GM23248 (cell line): ENCODE measurements around the gene LYST.

Source experiments
- EZH2 ChIP-seq: fragments of 200-600 bp; sonication (generic); IDR thresholded peaks from 2 replicates; pipeline ENCODE4 v1.6.1; 2018; ENCODE audit warnings: antibody characterized with exemption, mild to moderate bottlenecking; ENCODE audit not compliant: insufficient read depth, poor library complexity, severe bottlenecking
- EZH2phosphoT487 ChIP-seq: fragments of 200-600 bp; sonication (generic); IDR thresholded peaks from 2 replicates; pipeline ENCODE4 v1.6.1; 2018; ENCODE audit warnings: antibody characterized with exemption, moderate library complexity, mild to moderate bottlenecking, low read depth; ENCODE audit not compliant: insufficient read depth

- TF ChIP-seq EZH2 (no peak), EZH2phosphoT487 (no peak)
Measured at GRCh38 chr1:235737751-235738150, 129.0 kb downstream of the LYST start.
